Measurements from ENCODE around the gene JCHAIN. TPM values are rescaled to one million over a fixed set of nuclear protein-coding genes. Genes with fewer than 3 reads are reported as not detected.

Gene JCHAIN
- total and polyA plus RNA-seq, 5 donors: 0.36 to 20.0 (median 2.2) TPM

DNA sequence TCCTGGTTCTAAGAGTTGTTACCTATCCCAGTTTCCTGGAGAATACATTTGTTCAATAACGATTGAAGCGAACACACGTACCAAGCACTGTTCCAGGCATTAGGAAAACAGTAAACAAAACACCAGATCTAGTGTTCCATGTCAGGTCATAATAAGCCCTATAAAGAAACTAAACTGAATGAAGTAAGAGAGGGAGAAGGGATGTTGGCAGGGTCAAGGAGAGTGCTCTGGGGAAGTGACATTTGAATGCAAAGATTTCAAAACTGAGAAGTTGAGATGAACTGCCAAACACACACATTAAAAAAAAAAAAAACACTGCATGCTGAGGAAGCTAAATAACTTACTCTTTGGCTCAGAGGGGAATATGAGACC lies 52.1 kb downstream of the JCHAIN start:
- peak; percentile 39 to 66 for ATAC-seq
- intact Hi-C loops (cut with DNase I): no loop called here

GRCh38 chr4:70613306-70614183 lies 52.8 kb downstream of the JCHAIN start:
- intact Hi-C loops (cut with DNase I): no loop called here
- H3K9me3 ChIP-seq (ENCODE audit: control insufficient read depth, low read length): no peaks in the 10 kb centered on the region
- H3K27me3 ChIP-seq (ENCODE audit: control insufficient read depth, insufficient read depth): no peaks in the 10 kb centered on the region
- ATAC-seq (peak; percentile 68 to 77), DNase-seq (peak in 1 of 3 donors; percentile 62)
- peak overlapping the region; percentile 47 for H3K4me3 ChIP-seq (ENCODE audit: low read length)
- H3K4me1 ChIP-seq (ENCODE audit: control insufficient read depth, insufficient read depth, low read length): no peaks in the 10 kb centered on the region
- 13% methylated on average over 9 of the region's 9 CpGs for WGBS
- no peak overlapping the region for H3K27ac ChIP-seq (ENCODE audit: low read length)

More for the DNA sequence above, 52.1 kb downstream of the JCHAIN start:
- no peaks in the 10 kb centered on the region for H3K4me1 ChIP-seq (ENCODE audit: control insufficient read depth, insufficient read depth, low read length)
- no peaks in the 10 kb centered on the region for H3K27me3 ChIP-seq (ENCODE audit: control insufficient read depth, insufficient read depth)
- H3K4me3 ChIP-seq (ENCODE audit: low read length): peak overlapping the region; percentile 47
- DNase-seq: no peak
- no peak overlapping the region for H3K27ac ChIP-seq (ENCODE audit: low read length)
- no peaks in the 10 kb centered on the region for H3K9me3 ChIP-seq (ENCODE audit: control insufficient read depth, low read length)
- 54% methylated on average over 3 of the region's 3 CpGs for WGBS

GRCh38 chr4:70608324-70608723 lies 58.0 kb downstream of the JCHAIN start:
- intact Hi-C loops (cut with DNase I): no loop called here
- H3K4me3 ChIP-seq (ENCODE audit: low read length): no peak overlapping the region
- no peak overlapping the region for H3K27ac ChIP-seq (ENCODE audit: low read length)
- 51% methylated on average over 2 of the region's 2 CpGs for WGBS
- H3K4me1 ChIP-seq (ENCODE audit: control insufficient read depth, insufficient read depth, low read length): no peaks in the 10 kb centered on the region
- ATAC-seq: no peak
- DNase-seq: no peak
- no peaks in the 10 kb centered on the region for H3K9me3 ChIP-seq (ENCODE audit: control insufficient read depth, low read length)
- H3K27me3 ChIP-seq (ENCODE audit: control insufficient read depth, insufficient read depth): no peaks in the 10 kb centered on the region

DNA sequence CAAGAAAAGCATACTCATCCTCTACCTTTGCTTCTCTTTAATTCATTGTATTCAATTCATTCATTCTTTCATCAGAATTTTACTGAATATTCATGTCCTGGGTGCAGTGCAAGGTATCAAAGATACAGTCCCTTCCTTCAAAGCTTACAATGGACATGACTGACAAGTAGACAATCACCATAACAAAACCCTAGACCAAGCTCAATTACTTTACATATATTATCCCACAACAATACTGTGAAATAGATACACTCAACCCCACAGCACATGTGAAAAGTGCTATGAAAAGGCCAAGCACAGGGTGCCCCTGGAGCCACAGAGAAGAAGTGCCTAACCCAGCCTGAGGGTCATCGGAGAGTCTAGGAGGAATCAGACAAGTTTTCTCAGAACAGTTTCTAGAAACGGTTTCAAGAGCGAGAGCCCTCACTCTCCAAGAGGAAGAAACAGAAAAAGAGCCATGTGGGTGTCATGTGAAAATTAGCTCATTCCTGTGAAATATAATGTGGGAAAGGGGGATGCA lies 58.9 kb downstream of the JCHAIN start:
- 84% methylated on average over 3 of the region's 3 CpGs for WGBS
- Histone ChIP-seq H3K4me3 (ENCODE audit: low read length) (no peak overlapping the region), H3K4me1 (ENCODE audit: control insufficient read depth, insufficient read depth, low read length) (no peaks in the 10 kb centered on the region), H3K9me3 (ENCODE audit: control insufficient read depth, low read length) (no peaks in the 10 kb centered on the region), H3K27me3 (ENCODE audit: control insufficient read depth, insufficient read depth) (no peaks in the 10 kb centered on the region), H3K27ac (ENCODE audit: low read length) (no peak overlapping the region)
- ATAC-seq (no peak), DNase-seq (no peak)
- intact Hi-C loops (cut with DNase I): no loop called here

DNA sequence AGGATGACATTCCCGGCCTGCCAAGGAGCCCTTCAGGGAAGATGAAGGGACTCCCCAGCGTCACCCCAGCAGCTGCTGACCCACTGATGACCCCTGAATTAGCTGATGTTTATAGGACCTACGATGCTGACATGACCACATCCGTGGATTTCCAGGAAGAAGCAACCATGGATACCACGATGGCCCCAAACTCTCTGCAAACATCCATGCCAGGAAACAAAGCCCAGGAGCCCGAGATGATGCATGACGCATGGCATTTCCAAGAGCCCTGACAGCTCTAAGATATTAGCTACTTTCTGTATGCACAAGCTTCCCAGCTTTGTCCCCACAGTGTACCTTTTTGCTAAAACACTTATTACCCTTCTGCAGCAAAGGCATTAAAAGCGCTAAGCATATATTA lies 59.8 kb downstream of the JCHAIN start:
- no peak for DNase-seq
- intact Hi-C loops (cut with DNase I): no loop called here
- ATAC-seq: no peak

More for the DNA sequence above, 59.8 kb downstream of the JCHAIN start:
- Histone ChIP-seq H3K27me3 (ENCODE audit: control insufficient read depth, insufficient read depth) (no peaks in the 10 kb centered on the region), H3K4me3 (ENCODE audit: low read length) (no peak overlapping the region), H3K27ac (ENCODE audit: low read length) (no peak overlapping the region), H3K9me3 (ENCODE audit: control insufficient read depth, low read length) (no peaks in the 10 kb centered on the region), H3K4me1 (ENCODE audit: control insufficient read depth, insufficient read depth, low read length) (no peaks in the 10 kb centered on the region)
- WGBS: 77% methylated on average over 8 of the region's 8 CpGs

Other genes starting within 250 kb of the JCHAIN start
- not detected for gene MUC7, start 194.3 kb downstream of the JCHAIN start, total RNA-seq
- not detected for gene MUC7, start 194.3 kb downstream of the JCHAIN start, polyA plus RNA-seq
- not detected for gene AMTN, start 147.9 kb downstream of the JCHAIN start, total RNA-seq
- not detected for gene AMTN, start 147.9 kb downstream of the JCHAIN start, polyA plus RNA-seq
- gene AMBN, start 74.3 kb downstream of the JCHAIN start, total RNA-seq: not detected
- gene AMBN, start 74.3 kb downstream of the JCHAIN start, polyA plus RNA-seq: not detected
- 10 to 100 TPM in 1 of 4 donors, 1 to 10 TPM in 3; 3.1 to 12.1 (median 4.6) TPM for gene ENAM, start 37.8 kb downstream of the JCHAIN start, total RNA-seq
- gene ENAM, start 37.8 kb downstream of the JCHAIN start, polyA plus RNA-seq: 2.6 TPM
- 10 to 100 TPM; 17.6 to 19.9 (median 18.6) TPM for gene UTP3, start 22.0 kb upstream of the JCHAIN start, total RNA-seq
- gene UTP3, start 22.0 kb upstream of the JCHAIN start, polyA plus RNA-seq: 15.5 TPM
- 10 to 100 TPM; 23.9 to 30.1 (median 29.3) TPM for gene RUFY3, start 55.5 kb upstream of the JCHAIN start, total RNA-seq
- gene RUFY3, start 55.5 kb upstream of the JCHAIN start, polyA plus RNA-seq: 14.1 TPM
- 10 to 100 TPM; 69.1 to 81.4 (median 78.4) TPM for gene GRSF1, start 173.4 kb upstream of the JCHAIN start, total RNA-seq
- gene GRSF1, start 173.4 kb upstream of the JCHAIN start, polyA plus RNA-seq: 50.7 TPM
- gene MOB1B, start 235.9 kb upstream of the JCHAIN start, total RNA-seq: 10 to 100 TPM; 16.9 to 26.2 (median 19.4) TPM
- gene MOB1B, start 235.9 kb upstream of the JCHAIN start, polyA plus RNA-seq: 5.6 TPM

Measured in right cardiac atrium (tissue), 5 donors.